Epidermal melanocyte (primary cell): ENCODE results near the gene TLCD4.

ENCODE experiments used
- DNase-seq: peaks from one replicate; pipeline ENCODE4 v3.0.0; 2011; ENCODE audit warnings: low spot score; ENCODE audit not compliant: insufficient read length

Gene TLCD4

GRCh38 chr1:95094923-95095322, 22.2 kb upstream of the TLCD4 start:
- no peak for DNase-seq

DNA sequence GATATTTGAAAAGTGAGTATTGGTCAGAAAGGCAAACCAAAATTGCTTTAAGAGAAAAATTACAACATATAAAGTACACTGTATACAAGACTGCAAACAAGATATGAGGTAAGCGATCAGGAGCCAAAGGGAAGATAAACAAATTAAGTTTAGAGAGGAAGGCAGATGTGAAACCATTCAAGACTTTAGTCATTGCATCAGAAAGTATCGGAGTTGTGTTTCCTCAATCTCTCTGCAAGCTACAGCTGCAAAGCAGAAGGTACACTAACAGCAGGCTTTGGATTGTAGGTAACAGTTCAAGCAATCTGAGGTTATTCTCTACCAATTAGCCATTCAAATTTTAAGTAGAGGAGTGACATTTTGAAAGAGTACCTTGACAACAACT, 21.3 kb upstream of the TLCD4 start:
- no peak for DNase-seq

DNA sequence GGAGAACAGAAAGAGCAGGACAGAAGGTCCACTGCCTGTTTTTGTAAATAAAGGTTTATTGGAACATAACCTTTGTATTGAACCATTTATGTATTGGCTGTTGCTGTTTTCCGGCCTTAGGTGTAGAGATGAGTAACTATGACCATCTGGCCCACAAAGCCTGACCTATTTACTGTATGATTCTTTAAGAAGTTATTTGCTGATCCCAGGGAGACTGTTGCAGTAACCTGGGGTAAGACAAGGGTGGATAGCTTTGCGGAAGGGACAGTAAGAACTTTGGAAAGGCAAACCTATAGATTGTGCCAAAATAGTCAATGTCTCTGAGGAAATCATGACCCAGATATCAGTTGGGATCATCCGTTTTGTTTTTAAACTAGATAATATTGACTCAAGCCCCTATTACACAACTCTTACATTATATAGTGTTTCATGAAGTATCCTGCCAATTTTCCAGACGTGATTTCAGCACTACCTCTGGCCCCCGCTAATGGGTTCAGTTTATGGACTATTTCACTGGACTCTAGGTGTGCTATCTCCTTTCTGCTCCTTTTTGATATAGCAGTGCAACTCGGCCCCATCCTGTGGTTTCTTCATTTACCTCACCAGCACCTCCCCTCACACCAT, 20.8 kb upstream of the TLCD4 start:
- no peak for DNase-seq

- no peak for DNase-seq
These were observed 19.7 kb upstream of the TLCD4 start for GRCh38 chr1:95097426-95097825.

GRCh38 chr1:95098196-95098595, 19.0 kb upstream of the TLCD4 start:
- no peak for DNase-seq

GRCh38 chr1:95108792-95109191, 8.4 kb upstream of the TLCD4 start:
- no peak for DNase-seq

- DNase-seq: no peak
These were observed 6.1 kb upstream of the TLCD4 start for GRCh38 chr1:95111014-95111413.

DNA sequence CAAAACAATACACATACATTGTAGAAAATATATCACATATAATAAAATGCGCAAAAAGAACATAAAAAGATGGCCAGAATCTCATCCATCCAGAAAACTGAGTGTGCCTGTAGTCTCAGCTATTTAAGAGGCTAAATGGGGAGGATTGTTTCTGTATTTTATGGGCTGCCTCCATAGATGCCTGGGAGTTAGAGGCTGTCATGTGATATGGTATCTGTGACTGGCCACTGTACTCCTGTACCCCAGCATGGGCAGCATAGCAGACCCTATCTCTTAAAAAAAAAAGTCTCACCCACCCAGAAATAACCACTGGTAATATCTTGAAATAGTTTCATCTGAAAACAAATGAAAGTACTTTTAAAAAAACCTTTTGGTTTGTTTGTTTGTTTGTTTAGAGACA, 3.5 kb upstream of the TLCD4 start:
- no peak for DNase-seq

DNA sequence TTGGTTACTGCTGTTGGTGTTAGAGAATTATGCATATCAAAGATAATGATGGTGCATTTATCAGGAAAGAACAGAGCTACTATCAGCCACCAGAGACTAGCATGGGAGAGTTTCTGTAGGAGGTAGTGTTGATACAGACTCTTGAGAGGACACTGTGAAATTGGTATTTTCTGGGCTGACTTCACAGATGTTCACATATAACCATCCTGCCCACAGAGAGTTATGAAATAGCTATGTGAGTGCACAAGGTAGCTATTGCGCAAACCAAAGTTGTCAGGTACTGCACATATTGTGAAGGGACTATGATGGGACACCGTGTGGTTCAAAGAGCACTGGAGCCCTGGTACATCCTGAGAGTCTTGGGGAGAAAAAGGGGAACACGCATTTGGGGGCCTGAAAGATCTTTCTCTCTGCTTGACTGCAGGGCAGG, 1.4 kb upstream of the TLCD4 start:
- DNase-seq: no peak

- no peak for DNase-seq
These were observed 462 bp upstream of the TLCD4 start for GRCh38 chr1:95116580-95117206.

GRCh38 chr1:95118067-95118499, 928 bp downstream of the TLCD4 start:
- DNase-seq: no peak

DNA sequence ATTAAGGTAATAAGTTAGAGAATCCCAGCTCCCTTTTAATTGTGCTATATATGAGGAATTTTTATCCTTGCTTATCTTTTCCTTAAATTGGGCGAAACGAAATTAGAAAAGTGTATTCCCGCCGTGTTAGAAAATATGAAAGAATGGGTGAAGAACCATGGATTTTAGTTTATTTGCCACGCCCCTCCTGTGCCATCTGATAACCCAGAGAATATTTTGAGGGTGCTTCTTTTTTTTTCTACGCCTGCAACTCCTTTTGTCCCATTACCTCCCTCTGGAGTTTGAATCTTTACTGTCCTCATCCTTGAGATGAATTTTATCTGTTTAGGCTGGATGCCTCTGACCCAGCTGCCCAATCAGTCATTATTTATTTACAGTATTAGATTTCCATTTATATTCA, 1.6 kb downstream of the TLCD4 start:
- no peak for DNase-seq

- no peak for DNase-seq
These were observed 2.1 kb downstream of the TLCD4 start for GRCh38 chr1:95119273-95119672.

- DNase-seq: no peak
These were observed 5.1 kb downstream of the TLCD4 start for GRCh38 chr1:95122151-95122697.

GRCh38 chr1:95124342-95124741, 7.2 kb downstream of the TLCD4 start:
- DNase-seq: no peak

DNA sequence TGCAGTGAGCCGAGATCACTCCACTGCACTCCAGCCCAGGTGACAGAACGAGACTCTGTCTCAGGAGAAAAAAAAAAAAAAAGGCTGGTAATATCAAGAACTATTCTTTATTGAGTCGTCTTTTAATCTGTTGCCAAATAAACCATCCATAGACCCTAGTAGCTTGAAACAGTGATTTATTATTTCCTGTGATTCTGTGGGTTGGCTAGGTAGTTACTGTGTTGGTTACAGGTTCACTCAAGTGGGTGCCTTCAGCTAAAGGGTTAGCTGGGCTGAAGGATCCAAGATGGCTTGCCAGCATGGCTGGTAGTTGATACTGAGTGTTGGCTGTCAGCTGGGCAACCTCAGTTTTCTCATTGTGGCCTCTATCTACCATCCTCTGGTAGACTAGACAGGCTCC, 9.2 kb downstream of the TLCD4 start:
- no peak for DNase-seq

DNA sequence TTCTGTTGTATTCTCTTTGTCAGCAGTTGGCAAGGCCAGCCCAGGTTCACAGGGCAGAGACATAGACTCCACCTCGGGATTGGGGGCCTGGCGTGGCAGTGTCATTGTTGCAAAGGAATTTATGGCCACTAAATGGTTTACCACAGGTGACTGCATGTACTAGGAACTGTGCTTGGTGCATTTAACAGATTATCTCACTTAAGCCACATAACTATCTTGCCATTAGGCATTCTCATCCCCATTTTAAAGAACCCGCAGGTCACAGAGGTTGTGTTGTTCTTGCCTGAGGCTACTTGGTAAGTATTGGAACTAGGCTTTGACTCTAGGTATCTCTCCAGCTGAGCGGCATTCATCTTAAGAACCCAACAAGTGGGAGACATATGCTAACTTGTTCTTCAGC, 9.7 kb downstream of the TLCD4 start:
- no peak for DNase-seq

- DNase-seq: no peak
These were observed 10.2 kb downstream of the TLCD4 start for GRCh38 chr1:95127380-95127779.

GRCh38 chr1:95132762-95133161, 15.6 kb downstream of the TLCD4 start:
- DNase-seq: no peak

DNA sequence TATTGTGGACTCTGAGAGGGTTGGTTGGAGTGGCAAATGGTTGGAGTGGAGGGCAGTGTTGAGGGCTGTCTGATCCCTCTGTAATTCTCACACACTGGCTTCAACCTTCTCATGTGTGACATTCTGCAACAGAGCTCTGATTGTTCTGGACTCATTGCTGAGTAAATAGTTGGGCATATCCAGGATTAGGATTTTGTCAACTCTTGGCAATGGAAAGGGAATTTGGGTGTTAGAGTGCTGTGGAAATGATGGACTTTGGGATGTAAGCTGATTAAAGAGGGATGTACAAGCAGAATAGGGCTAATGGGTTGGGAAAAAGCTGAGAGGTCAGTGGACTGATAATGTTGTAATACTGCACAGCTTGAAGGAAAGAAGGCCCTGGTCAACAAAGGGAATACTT, 16.5 kb downstream of the TLCD4 start:
- DNase-seq: no peak

GRCh38 chr1:95138223-95138622, 21.1 kb downstream of the TLCD4 start:
- no peak for DNase-seq

- DNase-seq: no peak
These were observed 21.9 kb downstream of the TLCD4 start for GRCh38 chr1:95139039-95139438.

DNA sequence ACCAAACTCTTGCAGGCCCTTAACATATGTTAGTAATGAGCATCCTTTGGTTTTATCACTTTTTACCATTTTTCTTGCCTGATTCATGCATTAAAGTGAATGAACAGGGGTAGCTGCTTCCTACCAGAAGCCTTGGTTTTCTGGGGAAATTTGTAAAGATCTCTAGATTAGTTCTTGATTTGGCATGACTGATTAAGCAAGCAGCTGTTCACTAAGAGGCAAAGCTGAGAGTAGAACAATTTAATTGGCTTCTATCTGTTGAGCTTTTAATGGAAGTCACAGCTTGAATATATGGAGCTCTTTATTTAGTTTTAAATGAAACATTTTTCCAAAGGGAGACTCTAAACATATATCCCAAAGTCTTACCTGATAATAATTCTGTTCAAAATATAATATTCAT, 23.6 kb downstream of the TLCD4 start:
- DNase-seq: no peak
